NCI-H187 (cell line): ENCODE results near the gene TMEM187.
A peak's percentile ranks its signal among the peaks of the same experiment; 100 is the strongest.
"Not testable (repeated sequence)": the region's sequence is repeated elsewhere in the genome, so short reads cannot be mapped to it uniquely, and the experiment has no call there.

Experiments used
- DNase-seq, 2 experiments: peaks; one replicate each; lab custom pipeline; 2025; lab: John Stamatoyannopoulos, UW

Gene TMEM187

GRCh38 chrX:153971450-153972367 lies 845 bp upstream of the TMEM187 start, which contains the start of gene HCFC1:
Gene HCFC1, minus strand, starts transcription at chrX:153971818. Its CDS starts 978 bp downstream, at chrX:153970840.
- peak; percentile 96 to 99 for DNase-seq

GRCh38 chrX:153973127-153974002 lies 811 bp downstream of the TMEM187 start:
- no peak for DNase-seq

- DNase-seq: no peak
Measured at GRCh38 chrX:153974003-153974725, 1.6 kb downstream of the TMEM187 start.

- no peak for DNase-seq
Measured at GRCh38 chrX:153974726-153975286, 2.3 kb downstream of the TMEM187 start.

- not testable (repeated sequence) for DNase-seq
Measured at GRCh38 chrX:153980394-153980793, 7.8 kb downstream of the TMEM187 start.

GRCh38 chrX:153981231-153981630 lies 8.7 kb downstream of the TMEM187 start:
- no peak for DNase-seq

- DNase-seq: no peak
Measured at GRCh38 chrX:153981771-153982533, 9.4 kb downstream of the TMEM187 start.

- no peak for DNase-seq
Measured at GRCh38 chrX:153983321-153983801, 10.8 kb downstream of the TMEM187 start.

GRCh38 chrX:153984351-153985178 lies 12.0 kb downstream of the TMEM187 start:
- DNase-seq: no peak

GRCh38 chrX:153988493-153988892 lies 15.9 kb downstream of the TMEM187 start:
- no peak for DNase-seq

GRCh38 chrX:153989973-153990655 lies 17.6 kb downstream of the TMEM187 start:
- DNase-seq: no peak

GRCh38 chrX:153991013-153991580 lies 18.5 kb downstream of the TMEM187 start:
- DNase-seq: no peak

GRCh38 chrX:153992180-153992579 lies 19.6 kb downstream of the TMEM187 start:
- DNase-seq: no peak

- DNase-seq: no peak
Measured at GRCh38 chrX:153993079-153993478, 20.5 kb downstream of the TMEM187 start.

GRCh38 chrX:153993978-153994377 lies 21.4 kb downstream of the TMEM187 start:
- DNase-seq: no peak

- DNase-seq: not testable (repeated sequence)
Measured at GRCh38 chrX:153994398-153994797, 21.8 kb downstream of the TMEM187 start.

GRCh38 chrX:153995504-153995903 lies 22.9 kb downstream of the TMEM187 start:
- DNase-seq: no peak

GRCh38 chrX:153999359-154000037 lies 26.9 kb downstream of the TMEM187 start:
- no peak for DNase-seq
